AML-193 (cell line): ENCODE results near the gene MGA.
A peak's percentile ranks its signal among the peaks of the same experiment; 100 is the strongest.

ENCODE experiments used
- DNase-seq, 2 experiments: peaks; one replicate each; lab custom pipeline; 2025; lab: John Stamatoyannopoulos, UW

MGA gene

DNA sequence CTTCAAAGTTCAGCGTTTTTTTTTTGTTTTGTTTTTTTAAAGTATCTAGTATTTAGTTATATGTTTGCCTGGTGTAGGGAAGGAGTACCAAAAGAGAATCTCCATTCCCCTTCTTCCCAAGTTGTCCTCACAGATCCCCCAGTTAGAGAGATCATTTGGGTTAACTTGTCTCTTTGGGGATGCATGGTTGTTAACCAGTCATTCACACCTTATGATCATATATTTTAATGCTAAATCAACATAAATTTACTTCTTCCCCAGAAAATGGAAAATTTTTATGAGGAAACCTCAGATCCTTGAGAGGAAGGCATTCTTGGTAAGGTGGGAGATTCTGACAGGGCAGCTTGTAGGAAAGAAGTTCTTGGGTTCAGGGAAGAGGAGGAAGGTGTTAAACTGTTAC lies 1.5 kb upstream of the MGA start:
- no peak for DNase-seq

DNA sequence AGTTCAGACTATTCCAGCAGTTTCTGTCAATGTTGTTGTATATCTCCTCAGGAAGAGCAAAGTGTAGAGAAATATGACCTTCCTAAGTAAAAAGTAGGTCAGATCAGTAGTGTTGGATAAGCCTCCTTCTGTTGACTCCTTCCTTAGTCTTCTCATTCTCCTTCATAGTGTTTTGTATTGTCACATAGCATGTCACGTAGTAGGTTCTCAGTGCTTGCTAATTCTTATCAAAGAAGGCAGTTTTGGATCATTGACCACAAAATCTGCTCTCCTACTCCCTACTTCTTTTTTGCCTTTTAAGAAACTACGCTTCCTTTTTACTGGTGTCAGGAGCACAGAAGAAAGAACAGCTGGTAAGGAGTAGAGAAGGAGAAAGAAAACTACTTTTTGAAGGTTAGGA lies 1.0 kb upstream of the MGA start:
- DNase-seq = no peak

DNA sequence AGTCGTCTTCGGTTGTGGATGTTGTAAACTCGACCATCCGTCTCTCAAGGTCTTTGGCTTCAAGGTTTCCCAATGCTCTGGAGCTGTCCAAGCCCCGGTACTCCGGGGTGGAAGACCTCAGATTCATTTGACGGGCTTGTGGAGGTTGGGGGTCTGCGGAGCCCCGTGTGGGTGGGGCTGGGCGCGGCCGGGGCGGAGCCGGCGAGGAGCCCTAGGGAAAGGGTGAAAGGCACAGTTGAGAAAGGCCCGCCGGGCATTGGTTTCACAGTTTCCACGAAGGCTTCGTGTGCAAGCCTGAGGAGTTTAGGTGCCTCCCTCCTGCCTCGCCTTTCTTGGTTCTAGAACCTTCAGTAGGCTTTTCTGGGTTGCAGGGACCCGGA lies 360 bp upstream of the MGA start:
- no peak for DNase-seq

DNA sequence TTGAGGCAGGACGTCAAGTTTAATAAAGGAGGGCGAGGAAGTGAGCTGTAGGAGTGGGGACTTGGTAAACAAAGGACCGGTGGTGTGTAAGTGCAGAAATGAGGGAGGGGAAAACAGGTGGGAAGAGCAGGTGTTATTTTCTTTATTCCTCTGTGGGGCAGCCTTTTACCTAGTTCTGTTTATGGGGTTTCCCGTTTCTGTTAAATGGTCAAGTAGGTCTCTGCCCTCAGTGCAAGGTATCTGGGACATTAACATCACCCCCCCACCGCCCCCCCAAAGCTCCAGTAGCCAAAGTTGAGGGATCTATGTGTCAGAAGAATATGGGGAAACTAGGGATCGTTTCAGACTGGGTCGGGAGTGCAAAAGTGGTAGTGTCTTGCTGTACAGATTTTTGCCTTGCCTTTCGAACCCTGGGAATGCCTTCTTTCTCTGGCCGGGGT lies 893 bp downstream of the MGA start:
- peak; percentile 33 to 35 for DNase-seq

DNA sequence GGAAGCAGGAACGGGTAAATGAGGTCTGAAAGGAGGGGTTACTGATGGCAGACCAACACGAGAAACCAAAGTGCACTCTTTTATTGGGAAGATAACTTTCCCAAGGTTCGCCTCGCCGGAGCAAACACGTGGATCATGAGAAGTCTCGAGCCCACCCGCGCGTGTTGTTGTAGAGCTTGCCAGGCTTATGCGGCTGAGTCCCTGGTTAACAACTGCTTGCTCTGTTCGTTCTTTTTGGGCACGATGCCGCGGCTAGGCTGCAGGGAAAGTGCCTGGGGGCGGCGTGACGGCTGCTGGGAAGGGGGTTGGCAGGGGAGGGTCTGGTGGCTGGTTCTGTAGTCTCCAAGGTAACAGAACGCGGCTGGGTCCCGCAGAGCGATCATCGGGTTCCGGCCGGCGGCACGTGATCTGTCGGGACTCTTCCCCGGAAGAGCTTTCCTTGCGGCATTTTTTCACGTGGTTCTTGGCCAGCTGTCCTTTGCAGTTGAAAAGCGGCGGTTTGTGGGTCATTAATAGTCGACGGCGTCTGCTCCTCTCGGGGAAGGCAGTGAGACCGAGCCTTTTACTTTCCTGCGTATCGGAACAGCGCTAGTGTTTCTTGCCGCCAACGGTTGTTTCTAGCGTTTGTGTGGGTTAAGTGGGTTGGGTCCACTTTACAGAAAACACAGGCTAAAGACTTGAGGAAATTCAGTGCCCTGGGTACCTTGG lies 1.5 kb downstream of the MGA start:
- DNase-seq = peak; percentile 83 to 84

DNA sequence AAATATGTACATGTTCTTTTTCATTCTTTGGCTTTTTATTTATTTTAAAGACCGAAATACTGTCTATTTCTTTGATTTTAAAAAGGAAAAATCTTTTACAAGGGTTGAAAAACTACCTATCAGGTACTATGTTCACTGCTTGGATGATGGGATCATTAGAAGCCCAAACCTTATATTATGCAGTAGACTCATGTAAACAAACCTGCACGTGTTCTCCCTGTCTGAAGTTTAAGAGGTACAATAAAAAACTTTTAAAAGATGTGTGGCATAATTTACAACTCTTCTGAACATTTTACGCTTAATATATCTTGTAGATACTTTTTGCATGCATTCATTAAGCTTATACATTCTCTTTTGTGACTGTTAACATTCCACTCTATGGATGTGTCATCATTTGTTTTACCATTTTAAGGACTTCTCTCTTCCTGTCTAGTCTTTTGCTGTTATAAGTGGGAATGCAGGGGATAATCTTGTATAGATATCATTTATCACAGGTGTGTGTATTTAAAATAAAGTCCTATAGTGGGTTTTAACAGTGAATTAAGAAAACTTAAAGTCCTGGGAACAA lies 6.2 kb downstream of the MGA start:
- no peak for DNase-seq

DNA sequence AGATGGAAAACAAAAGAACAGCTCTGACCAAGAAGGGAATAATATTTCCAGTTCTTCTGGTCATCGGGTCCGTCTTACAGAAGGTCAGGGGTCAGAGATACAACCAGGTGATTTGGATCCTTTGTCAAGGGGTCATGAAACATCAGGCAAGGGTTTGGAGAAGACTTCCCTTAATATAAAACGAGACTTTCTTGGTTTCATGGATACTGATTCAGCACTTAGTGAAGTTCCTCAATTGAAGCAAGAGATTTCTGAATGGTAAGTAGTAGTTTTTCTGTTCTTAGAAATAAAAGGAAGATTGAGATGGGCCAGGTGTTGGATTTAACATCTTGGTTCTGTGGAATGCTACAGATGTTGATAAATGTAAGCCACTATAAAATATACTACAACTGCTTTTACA lies 9.5 kb downstream of the MGA start:
- DNase-seq = peak in 1 of 2 experiments; percentile 2

DNA sequence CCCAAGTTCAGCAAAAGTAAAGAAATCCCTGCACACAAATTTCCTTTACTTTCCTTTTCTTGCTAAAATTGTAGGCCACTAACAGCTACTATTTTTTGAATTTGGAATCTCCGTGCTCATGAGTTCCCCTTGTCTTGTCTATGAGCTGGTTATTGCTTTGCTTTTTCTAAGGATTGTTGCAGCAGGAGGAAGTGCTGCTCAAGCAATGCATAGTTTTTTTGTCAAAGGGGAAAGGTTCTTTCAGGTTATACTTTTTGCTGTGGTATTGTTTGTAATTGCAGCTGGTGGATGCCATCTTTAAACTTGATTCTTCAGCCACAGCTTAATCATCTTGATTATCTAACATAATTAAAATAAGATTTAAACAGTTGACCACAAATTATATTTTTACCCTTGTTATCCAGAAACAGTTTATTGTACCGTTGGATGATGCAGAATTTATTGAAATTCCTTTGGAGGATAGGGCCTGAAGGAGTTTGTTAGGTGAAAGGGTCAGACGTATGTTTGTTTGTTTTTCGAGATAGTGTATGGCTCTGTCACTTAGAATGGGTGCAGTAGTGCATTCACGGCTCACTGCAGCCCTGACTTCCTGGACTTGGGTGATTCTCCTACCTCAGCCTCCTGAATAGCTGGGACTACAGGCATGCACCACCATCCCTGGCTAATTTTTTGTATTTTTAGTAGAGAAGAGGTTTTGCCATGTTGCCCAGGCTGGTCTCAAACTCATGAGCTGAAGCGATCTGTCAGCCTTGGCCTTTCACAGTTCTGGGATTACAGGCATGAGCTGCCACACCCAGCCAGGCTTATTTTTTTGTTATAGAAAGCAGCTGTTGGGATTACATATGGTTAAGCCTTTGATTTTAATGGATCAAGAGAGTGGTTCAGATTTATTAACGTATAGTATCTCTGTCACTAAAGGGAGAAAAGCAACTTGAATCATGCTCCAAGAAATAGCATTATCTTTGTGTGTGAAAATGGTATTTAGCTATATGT lies 11.7 kb downstream of the MGA start:
- peak; percentile 28 to 33 for DNase-seq

DNA sequence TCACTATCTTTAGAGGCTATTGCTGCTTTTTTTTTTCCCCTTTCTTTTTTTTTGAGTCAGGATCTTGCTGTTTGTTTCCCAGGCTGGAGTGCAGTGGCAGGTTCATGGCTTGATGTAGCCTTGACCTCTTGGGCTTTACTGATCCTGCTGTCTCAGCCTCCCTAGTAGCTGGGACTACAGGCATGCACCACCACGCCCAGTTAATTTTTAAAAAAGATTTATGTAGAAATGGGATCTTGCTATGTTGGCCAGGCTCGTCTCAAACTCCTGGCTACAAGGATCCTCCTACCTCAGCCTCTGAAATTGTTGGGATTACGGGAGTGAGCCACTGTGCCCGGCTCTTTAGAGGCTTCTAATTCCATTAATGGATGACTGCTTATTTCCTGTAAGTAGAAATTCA lies 15.1 kb downstream of the MGA start:
- no peak for DNase-seq

DNA sequence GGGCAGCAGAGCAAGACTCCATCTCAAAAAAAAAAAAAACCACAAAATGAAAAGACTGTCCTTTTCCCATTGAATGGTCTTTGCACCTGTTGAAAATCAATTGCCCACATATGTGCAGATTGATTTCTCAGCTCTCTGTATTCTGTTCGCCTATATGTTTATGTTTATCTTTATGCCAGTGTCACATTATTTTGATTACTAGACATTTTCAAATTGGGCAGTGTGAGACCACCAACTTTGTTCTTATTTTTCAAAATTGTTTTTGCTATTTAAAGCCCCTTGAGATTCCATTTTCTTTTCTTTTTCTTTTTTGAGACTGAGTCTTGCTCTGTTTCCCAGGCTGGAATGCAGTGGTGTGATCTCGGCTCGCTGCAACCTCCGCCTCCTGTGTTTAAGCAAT lies 18.5 kb downstream of the MGA start:
- DNase-seq = no peak

DNA sequence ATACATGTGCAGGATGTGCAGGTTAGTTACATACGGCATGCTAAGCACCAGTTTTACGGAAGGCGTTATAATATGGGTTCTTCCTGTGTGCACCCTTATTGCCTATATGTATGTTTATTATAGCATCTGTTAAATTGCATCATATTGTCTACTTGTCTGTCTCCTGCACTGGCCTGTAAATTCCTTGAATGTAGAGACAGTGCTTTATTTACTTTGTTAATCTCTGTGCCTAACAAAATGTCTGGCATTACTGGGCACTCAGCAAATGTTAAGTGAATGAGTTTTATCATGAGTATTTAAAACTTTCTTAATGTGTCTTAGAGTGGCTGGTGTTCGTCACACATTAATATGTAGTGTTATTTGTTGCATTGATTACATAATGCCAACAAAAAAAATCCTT lies 23.8 kb downstream of the MGA start:
- no peak for DNase-seq

DNA sequence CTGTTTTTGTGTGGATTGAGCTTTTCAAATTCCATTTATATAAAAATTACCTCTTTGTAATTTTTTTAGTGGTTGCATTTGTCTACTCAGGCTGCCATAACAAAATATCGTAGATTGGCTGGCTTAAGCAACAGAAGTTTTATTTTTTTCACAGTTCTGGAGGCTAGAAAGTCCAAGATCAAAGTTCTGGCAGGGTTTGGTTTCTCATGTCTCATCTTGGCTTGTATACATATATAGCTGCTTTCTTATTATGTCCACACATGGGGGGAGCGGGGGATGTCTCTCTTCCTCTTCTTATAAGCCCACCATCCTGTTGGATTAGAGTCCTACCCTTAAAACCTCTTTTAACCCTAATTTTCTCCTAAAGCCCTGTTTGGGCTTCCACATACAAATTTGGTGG lies 28.5 kb downstream of the MGA start:
- DNase-seq = no peak

DNA sequence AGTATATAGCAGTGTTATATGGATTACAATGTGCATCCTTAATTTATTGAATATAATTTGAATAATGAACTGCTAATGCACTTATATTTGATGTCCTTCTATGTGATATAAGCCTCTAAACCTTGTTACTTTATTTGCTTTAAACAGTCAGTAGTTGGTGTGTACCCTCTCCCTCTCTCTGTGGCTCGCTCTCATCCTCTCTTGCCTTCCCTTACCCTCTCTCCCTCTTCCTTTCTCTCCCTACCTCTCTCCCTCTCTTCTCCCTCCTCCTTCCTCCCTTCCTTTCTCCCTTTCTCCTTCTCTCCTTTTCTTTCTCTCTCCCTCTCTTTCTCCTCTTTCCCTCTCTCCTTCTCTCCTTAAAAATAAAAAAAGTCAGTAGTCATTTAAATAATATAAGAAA lies 28.9 kb downstream of the MGA start:
- DNase-seq = no peak

DNA sequence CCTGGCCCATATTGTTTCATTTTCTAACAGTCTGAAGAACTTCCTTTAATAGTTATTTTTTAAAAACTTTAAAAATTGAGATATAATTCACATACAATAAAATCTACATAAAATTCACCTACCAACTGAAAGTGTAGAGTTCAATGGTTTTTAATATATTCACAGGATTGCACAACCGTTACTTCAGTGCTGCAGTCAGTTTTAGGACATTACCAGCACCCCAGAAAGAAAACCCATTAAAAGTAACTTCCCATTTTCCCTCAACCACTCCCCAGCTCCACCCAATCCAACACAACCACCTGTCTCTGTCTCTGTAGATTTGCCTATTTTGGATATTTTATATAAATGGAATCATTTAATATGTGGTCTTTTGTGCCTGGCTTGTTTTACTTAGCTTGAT lies 29.6 kb downstream of the MGA start:
- DNase-seq = peak; percentile 81 to 84

DNA sequence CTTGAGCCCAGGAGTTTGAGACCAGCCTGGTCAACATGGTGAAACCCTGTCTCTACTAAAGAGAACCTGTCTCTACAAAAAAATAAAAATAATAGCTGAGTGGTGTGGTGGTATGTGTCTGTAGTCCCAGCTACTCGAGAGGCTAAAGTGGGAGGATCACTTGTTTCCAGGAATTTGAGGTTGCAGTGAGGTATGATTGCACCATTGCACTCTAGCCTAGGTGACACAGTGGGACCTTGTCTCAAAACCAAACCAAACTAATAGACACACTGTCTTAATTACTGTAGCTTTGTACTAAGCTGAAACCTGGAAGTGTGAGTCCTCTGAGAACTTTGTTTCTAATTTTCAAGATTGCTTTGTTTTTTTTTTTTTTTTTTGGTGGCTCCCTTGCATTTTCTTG lies 30.4 kb downstream of the MGA start:
- no peak for DNase-seq

DNA sequence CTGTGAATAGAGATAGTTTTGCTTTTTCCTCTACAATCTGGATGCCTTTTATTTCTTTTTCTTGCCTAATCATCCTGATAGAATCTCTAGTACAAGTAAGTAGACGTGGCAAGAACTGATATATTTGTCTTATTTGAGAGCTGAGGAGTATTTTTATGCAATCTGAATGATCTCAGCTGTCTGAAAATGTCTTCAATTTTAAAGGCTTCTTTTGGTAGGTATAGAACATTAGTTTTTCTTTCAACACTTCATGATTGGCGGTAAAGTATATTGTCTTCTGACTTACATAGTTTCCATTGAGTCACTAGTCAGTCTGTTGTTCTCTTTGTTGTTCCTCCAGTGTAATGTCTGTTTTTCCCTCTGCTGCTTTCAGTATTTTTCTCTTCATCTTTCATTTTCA lies 31.3 kb downstream of the MGA start:
- no peak for DNase-seq

DNA sequence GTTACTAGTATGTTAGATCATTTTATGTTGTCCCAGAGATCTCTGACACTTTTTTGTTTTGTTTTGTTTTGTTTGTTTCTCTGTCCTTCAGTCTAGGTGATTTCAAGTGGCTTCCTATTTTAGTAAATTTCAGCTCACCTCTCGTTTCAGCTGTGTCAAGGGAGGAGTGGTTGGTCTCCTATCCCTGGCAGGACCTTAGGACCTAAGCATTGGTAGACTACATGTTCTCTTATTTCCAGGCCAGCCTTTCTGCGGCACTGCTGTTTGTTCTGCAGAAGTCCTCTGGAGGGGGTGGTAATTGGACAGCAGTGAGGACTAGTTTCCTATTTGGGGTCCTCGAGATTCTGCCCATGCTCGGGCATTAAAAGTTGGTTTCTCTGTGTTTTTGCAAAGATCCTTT lies 31.8 kb downstream of the MGA start:
- DNase-seq = no peak

DNA sequence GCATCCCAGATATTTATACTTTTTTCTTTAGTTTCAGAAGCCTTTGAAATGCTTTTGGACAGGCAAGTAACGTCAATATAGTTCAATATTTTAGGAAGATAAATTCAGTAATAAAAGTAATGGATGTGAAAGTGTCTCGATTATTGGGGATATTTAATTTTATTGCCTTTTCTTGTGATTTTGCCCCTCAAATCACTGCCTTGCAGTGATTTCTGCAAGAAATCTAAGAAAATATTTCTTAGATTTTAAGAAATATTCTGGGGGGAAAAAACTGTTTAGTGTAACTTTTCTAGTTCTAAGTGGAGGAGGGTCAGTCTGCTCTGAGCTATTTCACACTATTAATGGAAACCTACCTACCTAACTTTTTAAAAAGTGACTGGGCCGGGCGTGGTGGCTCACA lies 33.6 kb downstream of the MGA start:
- no peak for DNase-seq

DNA sequence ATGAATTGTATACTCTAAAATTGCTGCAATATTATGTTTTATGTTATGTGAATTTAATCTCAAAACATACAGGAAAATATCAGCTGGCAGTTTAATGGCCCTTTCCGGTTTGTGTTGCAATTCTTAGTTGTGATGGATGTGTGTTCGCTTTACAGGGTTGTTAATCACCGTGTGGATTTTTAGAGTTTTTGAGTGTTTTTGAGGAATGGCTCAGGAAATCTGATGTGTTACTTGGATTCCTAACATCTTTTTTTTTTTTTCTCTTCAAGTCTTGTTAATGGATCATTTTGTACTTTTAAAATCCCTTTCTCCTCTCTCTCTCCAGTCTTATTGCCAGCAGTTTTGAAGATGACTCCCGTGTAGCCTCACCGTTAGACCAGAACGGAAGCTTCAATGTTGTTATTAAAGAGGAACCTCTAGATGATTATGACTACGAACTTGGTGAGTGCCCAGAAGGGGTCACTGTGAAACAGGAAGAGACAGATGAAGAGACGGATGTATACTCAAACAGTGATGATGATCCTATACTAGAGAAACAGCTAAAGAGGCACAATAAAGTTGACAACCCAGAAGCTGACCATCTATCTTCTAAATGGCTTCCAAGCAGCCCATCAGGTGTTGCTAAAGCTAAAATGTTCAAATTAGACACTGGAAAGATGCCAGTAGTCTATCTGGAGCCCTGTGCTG lies 35.7 kb downstream of the MGA start:
- peak; percentile 95 for DNase-seq

DNA sequence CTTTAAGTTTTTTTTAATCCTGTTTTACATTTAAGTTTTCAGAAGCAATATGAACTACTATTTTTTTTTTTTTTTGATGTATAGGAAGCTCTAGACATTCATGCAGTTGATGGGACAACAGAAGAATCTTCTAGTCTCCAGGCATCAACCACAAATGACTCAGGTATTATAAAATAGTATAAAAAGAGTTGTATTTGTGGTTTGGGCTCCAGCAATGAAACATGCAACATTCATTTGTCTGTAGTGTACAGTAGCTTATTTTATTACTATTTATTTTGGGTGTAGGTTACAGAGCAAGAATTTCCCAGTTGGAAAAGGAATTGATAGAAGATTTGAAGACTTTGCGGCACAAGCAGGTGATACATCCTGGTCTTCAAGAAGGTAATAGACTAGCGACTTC lies 38.6 kb downstream of the MGA start:
- DNase-seq = no peak

DNA sequence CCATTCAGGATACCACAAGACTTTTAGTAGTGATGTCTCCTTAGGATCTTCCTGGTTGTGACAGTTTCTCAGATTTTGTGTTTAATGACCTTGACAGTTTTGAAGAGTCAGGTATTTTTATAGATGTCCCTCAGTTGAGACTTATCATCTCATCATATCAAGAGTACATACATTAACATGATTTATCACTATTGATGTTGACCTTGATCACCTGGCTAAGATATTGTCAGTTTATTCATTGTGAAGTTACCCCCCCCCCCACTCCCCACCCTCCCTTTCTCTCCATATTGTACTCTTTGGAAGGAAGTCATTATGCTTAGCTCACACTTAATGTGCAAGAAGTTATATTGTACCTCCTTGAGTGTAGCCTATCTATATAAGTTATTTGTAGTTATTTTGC lies 42.9 kb downstream of the MGA start:
- no peak for DNase-seq

DNA sequence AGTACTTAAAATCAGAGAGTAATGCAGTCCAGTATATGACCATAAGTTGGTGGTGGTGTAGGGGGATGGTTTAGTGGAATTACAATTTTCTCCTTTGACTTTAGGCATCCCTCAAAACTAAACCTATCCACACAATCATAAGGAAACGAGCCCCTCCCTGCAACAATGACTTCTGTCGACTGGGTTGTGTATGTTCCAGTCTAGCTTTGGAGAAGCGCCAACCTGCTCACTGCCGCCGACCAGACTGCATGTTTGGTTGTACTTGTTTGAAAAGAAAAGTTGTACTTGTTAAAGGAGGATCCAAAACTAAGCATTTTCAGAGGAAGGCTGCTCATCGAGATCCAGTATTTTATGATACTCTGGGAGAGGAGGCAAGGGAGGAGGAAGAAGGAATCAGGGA lies 52.8 kb downstream of the MGA start:
- DNase-seq = no peak
